HCT116 (cell line): ENCODE results near the gene TMEM178A. TPM values are rescaled to one million over a fixed set of nuclear protein-coding genes. Genes with fewer than 3 reads are reported as not detected.

Experiments
- ATAC-seq: fragments of 200-7000 bp; cut with Tn5 transposase; 2 replicates; pipeline ENCODE4 v1.9.1; 2020; ENCODE audit warnings: mild to moderate bottlenecking, moderate library complexity
- BruUV-seq: library from RNA; stranded (reverse); fragments of 400-500 nt; replicated peaks from 2 replicates; lab custom pipeline; 2021; lab: Mats Ljungman, UMichigan
- CTCF ChIA-PET: fragments of 300-600 bp; sonication (Branson Sonifier 250); formaldehyde crosslinking; loops from one replicate; lab custom pipeline; 2021; ENCODE audit warnings: antibody characterized with exemption; lab: Charles Lee
- POLR2A ChIA-PET: fragments of 300-600, 350-600 bp; sonication (Branson Sonifier 250); formaldehyde crosslinking; loops from one replicate; lab custom pipeline; 2021; ENCODE audit warnings: antibody characterized with exemption; lab: Charles Lee
- RAD21 ChIA-PET, 2 experiments: fragments of 300-600 bp; sonication (Branson Sonifier 250); formaldehyde crosslinking; loops; one replicate each; lab custom pipeline; 2023; ENCODE audit warnings: low total read pairs in 2 of 2; ENCODE audit not compliant: uncharacterized antibody in 2 of 2, unreplicated experiment in 2 of 2, low non-redundant PET in 1 of 2; lab: Charles Lee
- DNase-seq: peaks from one replicate; pipeline ENCODE4 v3.0.0-alpha.2; 2010; ENCODE audit warnings: low read depth, low spot score
- H2AFZ ChIP-seq: fragments of 200-600 bp; shearing (Covaris generic), sonication (generic); 2 replicates; pipeline ENCODE4 v1.6.1; 2017; ENCODE audit warnings: low read depth, mixed run types, mixed read lengths, antibody characterized with exemption, low read length; ENCODE audit not compliant: poor library complexity, severe bottlenecking
- H3K27ac ChIP-seq: 2 replicates; pipeline ENCODE4 v1.5.1; 2012; ENCODE audit warnings: low read depth, low read length
- H3K27me3 ChIP-seq: fragments of 200-600 bp; sonication (generic); 2 replicates; pipeline ENCODE4 v1.6.1; 2016; ENCODE audit warnings: mixed run types, low read length, mixed read lengths; ENCODE audit not compliant: insufficient read depth
- H3K36me3 ChIP-seq, 2 experiments: fragments of 200-500 bp in 1 of 2; fragments of 200-600 bp in 1 of 2; sonication (Bioruptor generic) in 1 of 2; sonication (generic) in 1 of 2; 2 replicates each; pipeline versions ENCODE4 v1.5.1 to v1.6.1; 2014 to 2016; ENCODE audit warnings: low read length in 2 of 2, inconsistent platforms in 1 of 2, mixed read lengths in 1 of 2, mixed run types in 1 of 2; ENCODE audit not compliant: insufficient read depth in 2 of 2, control insufficient read depth in 1 of 2
- H3K4me1 ChIP-seq, 2 experiments: fragments of 200-600 bp in 1 of 2; sonication (generic) in 1 of 2; 2 replicates each; pipeline versions ENCODE4 v1.5.1 to v1.6.1; 2012 to 2017; ENCODE audit warnings: low read length in 2 of 2, inconsistent platforms in 1 of 2, mild to moderate bottlenecking in 1 of 2, mixed read lengths in 1 of 2, mixed run types in 1 of 2, moderate library complexity in 1 of 2; ENCODE audit not compliant: insufficient read depth in 2 of 2, control insufficient read depth in 1 of 2
- H3K4me2 ChIP-seq: fragments of 200-600 bp; sonication (generic); 2 replicates; pipeline ENCODE4 v1.6.1; 2017; ENCODE audit warnings: mixed run types, low read length, mixed read lengths
- H3K4me3 ChIP-seq, 2 experiments: fragments of 200-600 bp in 1 of 2; sonication (generic) in 1 of 2; replicated peaks in 1 of 2; 2 replicates each; pipeline ENCODE4 v1.5.1; 2011 to 2016; ENCODE audit warnings: low read length in 2 of 2, control low read depth in 1 of 2, low read depth in 1 of 2, mild to moderate bottlenecking in 1 of 2, mixed read lengths in 1 of 2, mixed run types in 1 of 2
- H3K79me2 ChIP-seq: fragments of 200-600 bp; sonication (generic); 2 replicates; pipeline ENCODE4 v1.6.1; 2017; ENCODE audit warnings: mild to moderate bottlenecking, mixed run types, low read length, moderate library complexity, mixed read lengths; ENCODE audit not compliant: insufficient read depth
- H3K9ac ChIP-seq: fragments of 200-600 bp; sonication (generic); 2 replicates; pipeline ENCODE4 v1.6.1; 2016; ENCODE audit warnings: low read length, mixed read lengths
- H3K9me2 ChIP-seq: fragments of 200-600 bp; sonication (generic), shearing (Covaris generic); 2 replicates; pipeline ENCODE4 v1.6.1; 2017; ENCODE audit warnings: mixed run types, mild to moderate bottlenecking, moderate library complexity; ENCODE audit not compliant: insufficient read depth
- H3K9me3 ChIP-seq, 2 experiments: fragments of 200-500 bp in 1 of 2; fragments of 200-600 bp in 1 of 2; sonication (Bioruptor generic) in 1 of 2; sonication (generic) in 1 of 2; 2 replicates each; pipeline ENCODE4 v1.6.1; 2014 to 2017; ENCODE audit warnings: low read length in 2 of 2, mixed read lengths in 2 of 2, inconsistent platforms in 1 of 2, low read depth in 1 of 2, mild to moderate bottlenecking in 1 of 2, mixed run types in 1 of 2, moderate library complexity in 1 of 2; ENCODE audit not compliant: control insufficient read depth in 1 of 2, insufficient read depth in 1 of 2
- H4K20me1 ChIP-seq: fragments of 200-600 bp; sonication (generic), shearing (Covaris generic); 2 replicates; pipeline ENCODE4 v1.6.1; 2017; ENCODE audit warnings: mixed run types, mild to moderate bottlenecking, moderate library complexity; ENCODE audit not compliant: insufficient read depth
- EGR1 ChIP-seq: IDR thresholded peaks from 2 replicates; pipeline ENCODE4 v1.6.1; 2012; ENCODE audit warnings: low read depth
- EZH2 ChIP-seq: fragments of 200-600 bp; sonication (generic); IDR thresholded peaks from 2 replicates; pipeline ENCODE4 v1.6.1; 2017; ENCODE audit warnings: antibody characterized with exemption, mixed run types
- EZH2phosphoT487 ChIP-seq: fragments of 200-600 bp; IDR thresholded peaks from 2 replicates; pipeline ENCODE4 v1.6.1; 2018; ENCODE audit warnings: antibody characterized with exemption, borderline replicate concordance
- POLR2AphosphoS5 ChIP-seq: IDR thresholded peaks from 2 replicates; pipeline ENCODE4 v1.6.1; 2011; ENCODE audit warnings: mild to moderate bottlenecking, low read depth, low read length, moderate library complexity
- RAD21 ChIP-seq: IDR thresholded peaks from 2 replicates; pipeline ENCODE4 v1.6.1; 2012; ENCODE audit warnings: low read depth, mild to moderate bottlenecking
- REST ChIP-seq: IDR thresholded peaks from 2 replicates; pipeline ENCODE4 v1.6.1; 2012; ENCODE audit warnings: low read depth
- SP1 ChIP-seq: IDR thresholded peaks from 2 replicates; pipeline ENCODE4 v1.6.1; 2012; ENCODE audit warnings: low read depth
- SRF ChIP-seq: IDR thresholded peaks from 2 replicates; pipeline ENCODE4 v1.6.1; 2012; ENCODE audit warnings: low read depth
- TCF7L2 ChIP-seq: IDR thresholded peaks from 2 replicates; pipeline ENCODE4 v1.7.0; 2011; ENCODE audit warnings: borderline replicate concordance, inconsistent platforms; ENCODE audit not compliant: insufficient read depth, insufficient read length; ENCODE audit errors: extremely low read depth
- YY1 ChIP-seq: IDR thresholded peaks from 2 replicates; pipeline ENCODE4 v1.6.1; 2011; ENCODE audit warnings: low read length, low read depth, moderate library complexity, mild to moderate bottlenecking; ENCODE audit not compliant: insufficient replicate concordance; ENCODE audit errors: extremely low read depth
- ZBTB33 ChIP-seq: IDR thresholded peaks from 2 replicates; pipeline ENCODE4 v1.6.1; 2011; ENCODE audit warnings: mild to moderate bottlenecking, low read length, moderate library complexity; ENCODE audit not compliant: insufficient replicate concordance; ENCODE audit errors: extremely low read depth
- ZFX ChIP-seq: fragments of 450-650 bp; IDR thresholded peaks from 2 replicates; pipeline ENCODE4 v1.6.1; 2017
- intact Hi-C: fragments of 100-400 bp; cut with micrococcal nuclease; formaldehyde crosslinking; loops from 2 replicates; pipeline ENCODE4 v1.10.0; 2022
- total RNA-seq: library from RNA; stranded (reverse); gene quantifications from one replicate; pipeline ENCODE4 v1.2.1, GENCODE V29; 2021; ENCODE audit not compliant: unreplicated experiment

The TMEM178A gene
- total RNA-seq, 1 experiment from 2014 or later = 1.3 TPM

GRCh38 chr2:39676342-39676741 is 10.6 kb downstream of the TMEM178A start:
- RAD21 ChIA-PET = no interaction called here
- ATAC-seq = no peak
- H3K79me2 ChIP-seq = no peaks in the 10 kb centered on the region

More at GRCh38 chr2:39676342-39676741, 10.6 kb downstream of the TMEM178A start:
- no peak overlapping the region for H3K4me3 ChIP-seq
- intact Hi-C loops = no loop called here
- DNase-seq = no peak
- peaks cover 14% of the 10 kb centered on the region for H3K27me3 ChIP-seq
- H3K9ac ChIP-seq = no peak overlapping the region
- no peaks in the 10 kb centered on the region for H3K9me2 ChIP-seq
- ChIA-PET CTCF (no interaction called here), POLR2A (no interaction called here)
- no peak overlapping the region for H3K4me2 ChIP-seq
- no peak overlapping the region for H2AFZ ChIP-seq
- no peaks in the 10 kb centered on the region for H4K20me1 ChIP-seq
- TF ChIP-seq EZH2phosphoT487 = no peak
- TF ChIP-seq YY1 = no peak
- no peak for TF ChIP-seq EGR1
- TF ChIP-seq ZFX = no peak
- no peak for TF ChIP-seq EZH2
- TF ChIP-seq POLR2AphosphoS5 = no peak
- no peak for TF ChIP-seq ZBTB33
- no peak for TF ChIP-seq REST
- TF ChIP-seq SP1 = no peak
- TF ChIP-seq SRF = no peak
- no peak for TF ChIP-seq RAD21
- no peak for TF ChIP-seq TCF7L2
- no peaks in the 10 kb centered on the region for H3K4me1 ChIP-seq
- no peaks in the 10 kb centered on the region for H3K9me3 ChIP-seq
- H3K27ac ChIP-seq = no peak overlapping the region
- no peaks in the 10 kb centered on the region for H3K36me3 ChIP-seq
- BruUV-seq = no TSS peak
